Measurements from ENCODE around the gene PKNOX2.

The PKNOX2 gene

GRCh38 chr11:125314276-125315078 is 149.9 kb downstream of the PKNOX2 start:
- DNase-seq (ENCODE audit: low spot score), result no peak

- DNase-seq (ENCODE audit: low spot score), result no peak
Measured at GRCh38 chr11:125315079-125315740, 150.7 kb downstream of the PKNOX2 start.

GRCh38 chr11:125317416-125317815 is 152.9 kb downstream of the PKNOX2 start:
- DNase-seq (ENCODE audit: low spot score), result no peak

- DNase-seq (ENCODE audit: low spot score), result no peak
Measured at GRCh38 chr11:125319649-125320048, 155.1 kb downstream of the PKNOX2 start.

DNA sequence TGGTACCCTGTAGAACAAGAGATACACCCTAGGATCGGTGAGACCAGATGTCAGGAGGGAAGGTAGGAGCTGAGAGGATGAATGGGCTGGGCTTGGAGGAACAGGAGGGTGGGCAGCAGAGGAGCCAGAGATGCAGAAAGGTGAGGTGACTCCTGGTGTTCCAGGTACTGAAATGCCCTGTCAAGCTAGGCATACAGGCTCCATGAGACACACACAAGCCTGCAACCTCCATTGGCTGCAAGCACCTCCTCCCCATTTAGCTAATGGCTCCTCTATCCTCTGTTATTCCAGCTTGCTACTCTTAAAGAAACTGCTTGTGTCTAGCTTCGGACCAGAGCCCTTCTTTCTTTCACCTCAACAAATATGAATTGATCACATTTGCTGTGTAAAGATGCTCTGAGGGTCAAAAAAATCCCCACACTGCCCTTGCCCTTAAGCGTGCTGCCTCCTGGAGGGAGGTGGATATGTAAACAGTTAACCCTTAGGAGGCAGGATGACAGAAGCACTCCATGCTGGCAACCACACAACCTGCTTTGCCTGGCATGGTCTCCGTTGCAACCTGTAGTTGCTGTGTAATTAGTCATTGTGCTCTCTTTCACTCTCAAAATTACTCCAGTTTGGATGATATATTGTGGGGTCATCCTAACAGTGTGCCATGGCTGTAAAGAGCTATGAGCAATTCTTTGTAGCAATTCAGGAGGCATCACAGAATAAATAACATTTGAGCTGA is 156.0 kb downstream of the PKNOX2 start:
- no peak for DNase-seq (ENCODE audit: low spot score)

DNA sequence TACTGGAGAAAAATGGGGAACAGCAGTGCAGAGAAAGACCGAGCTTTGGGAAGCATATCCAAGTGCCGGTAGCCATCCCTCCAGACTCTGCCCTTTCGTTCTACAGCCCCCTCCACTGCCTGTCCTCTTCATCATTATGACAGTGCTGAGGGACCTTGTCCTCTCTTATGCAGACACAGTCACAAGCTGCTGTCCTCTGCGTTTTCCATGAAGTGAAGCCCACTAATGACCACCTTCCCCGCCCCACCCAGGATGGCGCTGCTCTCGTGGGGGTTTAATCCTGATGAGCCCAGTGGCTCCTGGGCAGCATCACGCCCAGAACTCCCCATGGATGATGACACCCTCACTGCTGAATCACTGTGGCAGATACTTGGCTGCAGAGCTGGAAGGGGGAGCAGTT is 157.7 kb downstream of the PKNOX2 start:
- no peak for DNase-seq (ENCODE audit: low spot score)

GRCh38 chr11:125325196-125325595 is 160.6 kb downstream of the PKNOX2 start:
- DNase-seq (ENCODE audit: low spot score), result no peak

GRCh38 chr11:125326126-125326525 is 161.6 kb downstream of the PKNOX2 start:
- DNase-seq (ENCODE audit: low spot score), result no peak

- no peak for DNase-seq (ENCODE audit: low spot score)
Measured at GRCh38 chr11:125327518-125328224, 163.1 kb downstream of the PKNOX2 start.

GRCh38 chr11:125328225-125328580 is 163.7 kb downstream of the PKNOX2 start:
- DNase-seq (ENCODE audit: low spot score), result no peak

DNA sequence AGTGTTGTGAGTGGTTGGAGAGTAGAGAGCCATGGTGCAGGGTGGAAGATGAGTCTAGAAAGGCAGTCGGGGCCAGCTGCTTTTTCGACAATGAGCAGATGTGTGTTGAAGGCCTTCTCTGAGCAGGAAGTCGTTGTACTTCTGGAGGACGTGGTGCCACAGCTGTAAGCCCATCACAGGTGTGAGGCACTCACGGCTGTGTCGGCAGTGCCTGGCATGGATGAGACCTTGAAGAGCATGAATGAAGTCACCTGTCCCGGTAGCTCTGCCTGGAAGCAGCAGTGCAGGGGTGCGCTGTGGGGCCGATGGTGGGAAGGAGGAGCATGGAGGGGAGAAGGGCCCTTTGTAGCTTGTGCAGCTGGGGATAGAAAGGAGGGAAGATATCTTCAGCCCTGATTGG is 165.2 kb downstream of the PKNOX2 start:
- DNase-seq (ENCODE audit: low spot score), result no peak

DNA sequence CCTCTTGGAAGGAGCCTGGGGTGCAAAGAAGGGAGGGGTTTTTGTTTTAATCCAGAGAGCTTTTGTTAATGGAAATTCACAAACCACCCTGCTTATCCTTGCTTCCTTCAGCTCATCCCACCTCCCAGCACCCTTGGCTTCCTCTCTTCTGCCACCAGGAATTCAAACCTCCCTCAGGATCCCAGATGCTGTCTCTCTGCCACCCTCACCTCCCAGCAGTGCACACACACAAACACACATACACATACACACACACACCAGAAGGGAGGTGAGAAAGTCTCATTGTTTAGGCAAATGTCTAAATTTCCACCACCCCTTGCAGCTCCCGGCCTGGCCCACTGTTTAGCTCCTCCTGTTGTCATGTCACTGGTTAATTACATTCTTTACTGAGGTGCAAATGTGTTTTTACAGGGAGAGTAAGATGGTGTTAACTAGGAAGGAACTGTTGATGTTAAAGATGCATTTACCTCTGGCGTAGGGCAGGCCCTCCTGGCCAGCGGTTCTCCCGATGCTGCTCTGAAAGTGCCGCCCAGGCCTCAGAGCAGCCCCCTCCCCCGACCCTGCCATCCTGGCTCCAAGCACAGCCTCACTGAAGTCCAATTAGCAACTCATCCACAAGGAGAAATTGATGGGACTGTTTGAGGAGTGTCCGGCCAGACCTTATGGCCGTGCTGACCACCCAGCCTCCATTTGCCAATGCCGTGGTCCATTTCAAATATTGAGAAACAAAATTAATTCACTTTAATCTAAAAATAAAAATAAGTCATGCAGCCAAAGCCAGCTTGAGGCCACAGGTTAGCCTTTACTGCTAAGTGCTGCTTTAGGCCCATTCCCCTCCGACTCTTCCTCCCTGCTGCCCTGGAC is 166.1 kb downstream of the PKNOX2 start:
- DNase-seq (ENCODE audit: low spot score), result no peak

GRCh38 chr11:125331357-125332035 is 166.9 kb downstream of the PKNOX2 start:
- DNase-seq (ENCODE audit: low spot score), result no peak

- DNase-seq (ENCODE audit: low spot score), result no peak
Measured at GRCh38 chr11:125332821-125333220, 168.3 kb downstream of the PKNOX2 start.

- DNase-seq (ENCODE audit: low spot score), result no peak
Measured at GRCh38 chr11:125333354-125334073, 169.0 kb downstream of the PKNOX2 start.

GRCh38 chr11:125335106-125335505 is 170.6 kb downstream of the PKNOX2 start:
- no peak for DNase-seq (ENCODE audit: low spot score)

GRCh38 chr11:125337836-125338834 is 173.6 kb downstream of the PKNOX2 start:
- no peak for DNase-seq (ENCODE audit: low spot score)

DNA sequence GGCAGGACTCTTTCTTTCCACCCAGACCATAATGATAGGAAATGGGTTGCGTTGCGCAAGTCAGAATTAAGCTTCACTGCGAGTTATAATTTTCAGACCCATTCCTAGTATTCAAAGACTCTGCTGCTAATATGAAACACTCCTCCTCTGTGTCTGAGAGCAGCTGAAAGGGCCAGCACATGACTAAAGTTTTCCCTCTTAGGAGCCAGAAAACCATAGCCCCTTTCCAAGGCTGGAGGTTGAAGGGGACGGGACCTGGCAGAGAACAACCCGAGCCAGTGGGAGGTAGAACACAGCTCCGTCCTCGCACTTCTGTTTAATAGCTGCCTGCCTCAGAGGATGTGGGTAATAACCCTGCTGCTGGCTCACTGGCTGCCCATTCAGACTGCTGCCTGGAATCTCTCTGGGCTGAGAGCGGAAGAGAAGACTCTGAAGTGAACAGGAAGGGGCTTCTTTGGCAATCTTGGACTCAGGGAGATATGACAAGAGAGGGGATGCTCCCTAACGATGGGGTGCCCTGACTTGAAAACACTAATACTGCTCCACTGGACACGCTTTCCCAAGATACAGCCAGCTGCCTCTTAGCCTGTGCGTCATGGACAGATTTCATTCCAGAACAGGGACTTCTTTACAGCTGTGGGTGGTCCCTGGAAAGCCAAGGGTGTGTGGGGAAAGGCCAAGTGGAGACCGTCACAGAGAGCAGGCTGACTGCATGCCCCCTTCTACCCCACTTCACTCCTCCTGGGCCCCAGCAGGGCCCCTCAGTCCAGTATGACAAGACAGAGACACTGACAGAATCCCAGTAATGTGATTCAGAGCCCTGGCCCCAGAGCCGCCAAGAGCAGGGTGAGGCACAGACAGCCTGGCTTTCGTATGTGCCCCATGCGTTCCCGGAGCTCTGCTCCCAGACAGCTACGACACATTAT is 174.6 kb downstream of the PKNOX2 start:
- no peak for DNase-seq (ENCODE audit: low spot score)

All from HuH-7.5 (cell line).